Posterior vena cava (tissue), 2 donors: Measurements from ENCODE around the gene HERC4. TPM values are rescaled to one million over a fixed set of nuclear protein-coding genes. Genes with fewer than 3 reads are reported as not detected.
"Not testable (repeated sequence)": the region's sequence is repeated elsewhere in the genome, so short reads cannot be mapped to it uniquely, and the experiment has no call there.

Experiments
- DNase-seq: peaks from one replicate; pipeline ENCODE4 v3.0.0-alpha.2; 2020; ENCODE audit warnings: low spot score
- intact Hi-C, 2 donors: fragments of 100-400 bp; cut with DNase I; formaldehyde crosslinking; loops; one replicate each; pipeline versions ENCODE4 v1.14.1 to v1.14.2; 2022 to 2023
- total RNA-seq, 2 donors: library from RNA; stranded (reverse); fragmentation: NEBNext Ultra II Directional; extraction: Animal tissue kit (Norgen Biotek cat#: 25700); gene quantifications; one replicate each; pipeline ENCODE4 v1.2.1, GENCODE V29; 2021
- donor health status: DM: yes; HTN: yes; CAD: no.
- donor health status: DM: yes; HTN: yes; CAD: no.

The HERC4 gene
- total RNA-seq, 2 donors from 2014 or later: 50.4 to 72.0 TPM

DNA sequence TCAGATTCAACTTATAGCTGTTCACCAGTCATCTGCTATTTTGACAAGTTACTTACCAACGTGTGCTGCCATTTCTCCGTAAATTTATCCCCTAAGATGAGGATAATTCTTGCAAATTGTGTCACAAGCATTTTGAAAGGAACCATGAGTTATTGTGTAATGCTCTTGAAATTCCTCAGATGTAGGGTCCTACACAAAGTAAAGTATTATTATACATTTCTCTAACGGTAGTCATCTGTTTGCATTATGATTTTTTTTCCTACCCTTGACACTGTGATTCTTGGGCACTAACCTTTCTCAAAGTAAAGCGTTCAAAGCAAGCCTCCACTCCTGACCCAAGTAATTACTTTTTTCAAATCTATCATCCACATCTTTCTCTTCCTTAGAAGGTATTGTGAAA is 8.1 kb downstream of the HERC4 start:
- intact Hi-C loops: no loop called here
- DNase-seq: no peak

DNA sequence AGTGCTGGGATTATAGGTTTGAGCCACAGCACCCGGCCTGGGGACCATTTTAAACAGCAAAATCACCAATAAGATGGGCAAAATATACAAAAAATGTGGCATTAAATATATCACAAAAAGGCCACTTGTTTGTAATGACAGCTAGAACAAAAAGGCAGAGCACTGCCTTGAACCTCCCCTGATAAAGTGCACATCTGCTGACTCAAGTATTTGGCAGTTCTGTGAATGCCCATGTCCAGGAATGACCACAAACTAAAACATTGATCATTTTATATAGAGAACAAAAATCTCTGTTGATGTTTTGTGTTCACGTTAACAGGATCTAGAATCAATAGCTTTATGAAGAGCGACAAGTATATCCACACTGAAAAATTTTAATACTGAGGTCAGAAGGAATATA is 21.5 kb downstream of the HERC4 start:
- intact Hi-C loops: no loop called here

GRCh38 chr10:68052463-68052862 is 22.6 kb downstream of the HERC4 start:
- DNase-seq: no peak
- intact Hi-C loops: no loop called here

More for the DNA sequence above, 21.5 kb downstream of the HERC4 start:
- DNase-seq: no peak

GRCh38 chr10:68049289-68050078 is 25.6 kb downstream of the HERC4 start:
- no peak for DNase-seq
- intact Hi-C loops: no loop called here

DNA sequence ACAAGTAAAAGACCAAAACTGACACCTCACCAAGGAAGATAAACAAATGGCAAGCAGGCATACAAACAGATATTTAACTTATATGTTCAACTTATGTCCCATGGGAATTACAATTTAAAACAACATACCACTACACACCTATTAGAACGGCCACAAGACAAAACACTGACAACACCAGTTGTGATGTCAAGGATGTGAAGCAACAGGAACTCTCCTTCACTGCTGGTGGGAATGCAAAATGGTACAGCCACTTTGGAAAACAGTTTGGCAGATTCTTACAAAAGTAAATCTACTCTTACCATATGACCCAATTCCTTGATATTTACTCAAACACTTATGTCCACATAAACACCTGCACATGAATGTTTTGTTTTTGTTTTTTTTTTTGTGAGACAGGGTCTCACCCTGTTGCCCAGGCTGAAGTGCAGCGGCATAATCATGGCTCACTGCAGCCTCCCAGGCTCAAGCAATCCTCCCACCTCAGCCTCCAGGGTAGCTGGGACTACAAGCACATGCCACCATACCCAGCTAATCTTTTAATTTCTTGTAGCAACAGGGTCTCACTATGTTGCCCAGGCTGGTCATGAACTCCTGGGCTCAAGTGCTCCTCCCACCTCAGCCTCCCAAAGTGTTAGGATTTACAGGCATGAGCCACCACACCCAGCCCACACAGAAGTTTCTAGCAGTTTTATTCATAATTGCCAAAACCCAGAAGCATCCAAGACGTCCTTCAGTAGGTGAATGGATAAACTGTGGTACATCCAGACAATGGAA is 27.3 kb downstream of the HERC4 start:
- intact Hi-C loops: no loop called here
- no peak for DNase-seq

DNA sequence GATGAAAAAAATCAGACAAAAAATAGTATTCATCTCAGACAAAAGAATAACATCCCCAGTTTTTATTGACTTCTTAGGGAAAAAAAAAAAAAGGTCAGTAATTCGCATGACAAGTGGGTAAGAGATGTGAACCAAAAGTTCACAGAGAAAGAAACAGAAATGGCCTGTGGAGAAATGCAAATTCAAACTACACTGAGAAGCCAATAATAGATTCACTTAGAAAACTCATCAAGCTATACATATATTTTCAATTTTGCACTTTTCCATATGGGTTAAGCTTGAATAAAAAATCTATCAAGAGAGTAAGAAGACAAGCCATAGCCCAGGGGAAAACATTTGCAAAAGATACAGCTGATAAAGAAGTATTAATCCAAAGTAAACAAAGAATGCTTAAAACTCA is 28.0 kb downstream of the HERC4 start:
- no peak for DNase-seq
- intact Hi-C loops: no loop called here

DNA sequence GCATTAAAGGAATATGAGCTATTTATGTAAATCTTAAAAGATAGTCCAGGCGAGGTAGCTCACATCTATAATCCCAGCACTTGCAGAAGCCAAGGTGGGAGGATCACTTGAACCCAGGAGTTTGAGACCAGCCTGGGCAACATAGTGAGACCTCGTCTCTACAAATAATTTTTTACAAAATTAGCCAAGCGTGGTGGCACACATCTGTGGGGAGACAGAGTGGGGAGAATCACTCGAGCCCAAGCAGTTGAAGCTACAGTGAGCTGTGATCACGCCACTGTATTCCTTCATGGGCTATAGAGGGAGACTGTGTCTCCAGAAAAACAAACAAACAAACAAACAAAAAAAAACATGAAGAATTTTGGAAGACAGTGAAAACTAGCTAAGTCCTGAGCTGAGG is 28.4 kb downstream of the HERC4 start:
- intact Hi-C loops: no loop called here
- no peak for DNase-seq

DNA sequence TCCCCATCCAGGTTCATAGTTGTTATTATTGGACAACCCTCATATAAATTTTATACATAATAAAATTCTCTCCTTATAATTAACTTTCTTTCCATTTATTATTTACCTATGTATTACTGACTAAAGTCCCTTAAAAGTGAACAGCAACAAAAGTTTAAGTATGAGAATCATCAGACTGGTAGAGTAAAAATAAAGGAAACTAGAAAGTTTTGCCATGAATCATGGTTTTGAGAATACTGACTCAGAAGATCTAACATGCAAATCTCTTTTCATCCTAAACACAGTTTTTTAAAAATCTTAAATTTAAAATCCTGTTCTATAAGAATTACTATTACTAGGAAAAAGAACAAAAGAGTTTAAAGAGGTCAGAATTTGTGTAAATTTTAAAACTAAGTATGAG is 32.1 kb downstream of the HERC4 start:
- intact Hi-C loops: no loop called here
- DNase-seq: no peak

DNA sequence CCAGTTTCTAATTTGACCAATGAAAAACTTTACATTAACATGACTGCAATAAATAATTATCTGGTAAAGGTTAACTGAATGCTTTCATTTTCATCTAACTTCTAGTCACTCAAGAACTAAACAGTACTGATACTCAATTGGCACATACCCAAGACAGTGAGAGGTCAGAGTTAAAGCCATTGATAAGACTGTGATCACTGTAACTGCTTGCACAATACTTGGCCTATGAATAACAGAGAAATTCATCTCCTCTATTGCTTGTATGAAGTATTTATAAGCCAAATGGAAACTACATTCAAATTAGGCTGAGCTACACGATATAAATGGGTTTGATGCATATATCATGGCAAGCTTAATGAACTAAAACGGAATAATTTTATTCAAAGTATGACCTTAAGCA is 43.0 kb downstream of the HERC4 start:
- intact Hi-C loops: no loop called here
- DNase-seq: no peak

DNA sequence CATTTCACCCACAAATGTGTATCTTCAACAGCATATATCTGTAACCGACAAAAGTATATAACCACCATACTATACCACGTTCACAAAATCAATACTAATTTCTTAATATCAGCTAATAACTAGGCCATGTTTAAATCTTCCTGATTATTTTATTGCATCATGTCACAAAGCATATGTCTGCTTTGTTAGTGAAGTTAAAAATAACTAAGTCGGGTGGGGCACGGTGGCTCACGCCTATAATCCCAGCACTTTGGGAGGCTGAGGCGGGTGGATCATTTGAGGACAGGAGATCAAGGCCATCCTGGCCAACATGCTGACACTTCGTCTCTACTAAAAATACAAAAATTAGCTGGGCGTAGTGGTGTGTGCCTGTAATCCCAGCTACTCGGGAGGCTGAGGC is 47.7 kb downstream of the HERC4 start:
- no peak for DNase-seq
- intact Hi-C loops: no loop called here

DNA sequence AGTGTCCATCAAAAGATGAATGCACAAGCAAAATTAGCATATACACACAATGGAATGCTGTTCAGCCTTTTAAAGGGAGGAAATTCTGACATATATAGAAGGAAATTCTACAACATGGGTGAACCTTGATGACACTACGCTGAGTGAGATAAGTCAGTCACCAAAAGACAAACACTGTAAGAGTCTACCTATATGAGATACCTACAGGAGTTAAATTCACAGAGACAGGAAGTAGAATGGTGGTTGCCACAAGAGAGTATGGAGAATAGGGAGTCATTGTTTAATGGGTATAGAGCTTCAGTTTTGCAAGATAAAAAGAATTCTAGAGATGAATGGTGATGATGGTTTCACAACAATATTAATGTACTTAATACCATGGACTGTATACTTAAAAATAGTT is 51.8 kb downstream of the HERC4 start:
- no peak for DNase-seq
- intact Hi-C loops: no loop called here

- not testable (repeated sequence) for DNase-seq
These were observed 52.8 kb downstream of the HERC4 start for GRCh38 chr10:68022324-68022723.

DNA sequence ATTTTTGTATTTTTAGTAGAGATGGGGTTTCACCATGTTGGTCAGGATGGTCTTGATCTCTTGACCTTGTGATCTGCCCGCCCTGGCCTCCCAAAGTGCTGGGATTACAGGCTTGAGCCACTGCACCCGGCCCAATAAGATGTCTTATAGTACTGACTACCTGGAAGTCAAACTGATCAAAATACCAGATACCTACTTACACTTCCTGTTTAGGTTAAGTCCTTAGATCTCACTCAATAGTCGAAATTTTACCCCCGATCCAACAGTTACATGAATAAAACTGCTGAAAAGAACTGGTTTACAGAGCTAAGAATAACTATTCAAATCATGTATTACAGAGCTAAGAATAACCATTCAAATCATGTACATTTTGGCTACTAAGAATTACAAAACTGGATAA is 58.6 kb downstream of the HERC4 start:
- DNase-seq, intact Hi-C loops: not testable (repeated sequence)

More at GRCh38 chr10:68022324-68022723, 52.8 kb downstream of the HERC4 start:
- intact Hi-C loops: not testable (repeated sequence)

DNA sequence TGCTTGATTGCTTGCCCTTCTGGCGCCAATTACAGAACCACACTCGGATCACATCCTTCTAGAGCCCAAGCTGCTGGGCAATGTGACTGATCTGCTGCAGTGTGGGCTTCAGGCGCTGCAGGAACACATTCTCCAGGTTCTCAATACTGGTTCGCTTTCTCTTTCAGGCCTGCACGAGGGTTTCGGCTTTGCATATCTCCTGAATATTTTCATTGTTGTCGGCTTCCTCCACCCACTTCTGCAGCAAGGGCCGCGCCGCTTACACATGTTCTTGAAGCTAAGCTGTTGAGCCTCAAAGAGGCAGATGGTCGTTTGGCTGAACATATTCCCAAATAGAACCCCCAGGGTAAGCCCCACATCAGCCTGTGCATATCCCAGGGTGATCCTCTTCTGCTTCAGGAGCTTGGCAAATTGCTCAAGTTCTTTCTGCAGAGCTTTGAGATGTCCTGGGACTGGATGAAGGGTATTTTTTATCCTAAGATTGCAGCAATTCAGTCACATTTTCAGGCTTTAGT is 64.6 kb downstream of the HERC4 start:
- DNase-seq: no peak

GRCh38 chr10:68007356-68007755 is 67.7 kb downstream of the HERC4 start:
- intact Hi-C loops: no loop called here

More for the DNA sequence above, 64.6 kb downstream of the HERC4 start:
- intact Hi-C loops: no loop called here

DNA sequence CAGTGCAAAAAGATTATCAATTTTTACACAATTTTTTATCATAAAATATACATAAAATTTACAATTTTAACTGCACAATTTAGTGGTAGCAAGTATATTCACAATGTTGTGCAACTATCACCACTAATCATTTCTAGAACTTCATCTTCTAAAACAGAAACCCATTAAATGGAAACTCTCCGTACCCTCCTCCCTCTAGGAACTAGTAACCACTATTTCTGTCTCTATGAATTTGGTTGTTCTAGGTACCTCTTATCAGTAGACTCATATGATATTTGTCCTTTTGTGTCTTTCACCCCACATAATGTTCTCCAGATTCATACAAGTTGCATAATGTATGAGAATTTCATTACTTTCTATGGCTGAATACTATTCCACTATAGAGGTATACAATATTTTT is 73.5 kb downstream of the HERC4 start:
- no peak for DNase-seq
- intact Hi-C loops: no loop called here

More at GRCh38 chr10:68007356-68007755, 67.7 kb downstream of the HERC4 start:
- DNase-seq: no peak

DNA sequence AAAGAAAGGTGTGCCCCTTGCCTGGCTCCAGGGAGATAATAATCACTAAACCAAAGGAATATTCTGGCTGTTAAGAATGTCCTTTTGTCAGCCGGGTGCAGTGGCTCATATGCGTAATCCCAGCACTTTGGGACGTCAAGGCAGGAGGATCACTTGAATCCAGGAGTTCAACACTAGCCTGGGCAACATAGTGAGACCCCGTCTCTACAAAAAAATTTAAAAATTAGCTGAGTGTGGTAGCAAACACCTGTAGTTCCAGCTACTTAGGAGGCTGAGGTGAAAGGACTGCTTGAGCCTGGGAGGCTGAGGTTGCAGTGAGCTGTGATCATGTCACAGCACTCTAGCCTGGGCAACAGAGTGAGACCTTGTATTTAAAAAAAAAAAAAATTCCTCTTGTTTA is 74.1 kb downstream of the HERC4 start:
- no peak for DNase-seq
- intact Hi-C loops: no loop called here

- DNase-seq: no peak
- intact Hi-C loops: no loop called here
These were observed 85.0 kb downstream of the HERC4 start for GRCh38 chr10:67990093-67990492.

GRCh38 chr10:67988606-67989005 is 86.5 kb downstream of the HERC4 start:
- DNase-seq: no peak
- intact Hi-C loops: no loop called here

DNA sequence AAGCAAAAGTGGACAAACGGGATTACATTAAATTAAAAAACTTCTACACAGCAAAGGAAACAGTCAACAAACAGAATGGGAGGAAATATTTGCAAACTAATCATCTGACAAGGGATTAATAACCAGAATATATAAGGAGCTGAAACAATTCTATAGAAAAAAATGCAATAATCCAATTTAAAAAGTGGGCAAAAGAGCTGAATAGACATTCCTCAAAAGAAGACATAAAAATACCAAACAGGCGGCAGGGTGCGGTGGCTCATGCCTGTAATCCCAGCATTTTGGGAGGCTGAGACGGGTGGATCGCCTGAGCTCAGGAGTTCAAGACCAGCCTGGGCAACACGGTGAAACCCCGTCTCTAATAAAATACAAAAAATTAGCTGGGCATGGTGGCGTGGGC is 92.5 kb downstream of the HERC4 start:
- intact Hi-C loops, DNase-seq: not testable (repeated sequence)
